Astrocyte of the spinal cord (primary cell): ENCODE measurements around the gene PAX6.

Experiments
- DNase-seq: peaks from one replicate; pipeline ENCODE4 v3.0.0; 2011; ENCODE audit warnings: low read depth, low spot score
- H3K4me3 ChIP-seq: 2 replicates; pipeline ENCODE4 v1.5.1; 2011; ENCODE audit warnings: low read depth, mild to moderate bottlenecking, low read length, moderate library complexity
- in situ Hi-C: cut with HindIII; loops from 2 replicates; pipeline ENCODE4 v1.10.0; 2017; ENCODE audit warnings: low sequenced_read_pairs
- TF ChIP-seq, protein P1 (sequence below): IDR thresholded peaks from 2 replicates; pipeline ENCODE4 v1.5.1; 2012; ENCODE audit warnings: low read depth, mild to moderate bottlenecking, low read length, inconsistent platforms

Gene PAX6

DNA sequence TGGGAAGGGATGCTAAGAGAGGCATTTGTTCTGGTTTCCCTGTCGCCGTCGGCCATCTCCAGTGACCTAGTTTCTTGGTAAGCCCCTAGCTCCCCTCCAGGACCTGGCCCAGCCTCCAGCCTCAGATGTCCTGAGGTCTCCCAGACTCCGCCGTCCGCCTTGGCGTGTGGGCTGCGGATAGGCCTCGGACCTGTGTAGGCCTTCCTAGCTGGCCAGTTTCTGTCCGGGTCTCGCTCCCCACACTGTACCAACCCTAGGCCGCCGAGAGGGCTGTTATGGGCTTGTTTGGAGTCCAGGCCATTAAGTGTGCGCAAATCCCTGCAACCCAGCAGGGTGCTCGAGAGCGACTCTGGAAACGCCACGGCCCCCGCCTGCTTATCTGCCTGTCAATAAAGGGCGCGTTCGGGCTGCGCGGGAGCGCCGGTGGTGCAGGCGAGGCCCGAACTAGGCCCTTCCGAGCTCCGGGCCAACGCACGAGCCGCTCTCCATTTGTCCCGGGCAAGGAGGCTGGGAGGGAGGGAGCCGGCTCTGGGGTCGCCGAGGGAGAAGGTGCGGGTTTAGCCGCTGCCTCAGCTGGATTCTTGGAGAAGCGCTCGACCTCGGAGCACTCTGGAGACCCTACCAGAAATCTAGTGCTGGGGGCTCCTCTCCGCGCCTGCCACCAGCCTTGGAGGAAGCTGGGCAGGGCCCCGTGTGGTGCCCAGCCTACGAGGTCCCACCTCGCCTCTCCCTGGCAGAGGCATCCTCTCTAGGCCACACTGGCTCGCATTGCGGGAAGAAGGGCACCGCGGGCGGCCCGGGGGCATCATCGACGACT is 8.7 kb upstream of the PAX6 start:
- TF ChIP-seq, protein P1, sequence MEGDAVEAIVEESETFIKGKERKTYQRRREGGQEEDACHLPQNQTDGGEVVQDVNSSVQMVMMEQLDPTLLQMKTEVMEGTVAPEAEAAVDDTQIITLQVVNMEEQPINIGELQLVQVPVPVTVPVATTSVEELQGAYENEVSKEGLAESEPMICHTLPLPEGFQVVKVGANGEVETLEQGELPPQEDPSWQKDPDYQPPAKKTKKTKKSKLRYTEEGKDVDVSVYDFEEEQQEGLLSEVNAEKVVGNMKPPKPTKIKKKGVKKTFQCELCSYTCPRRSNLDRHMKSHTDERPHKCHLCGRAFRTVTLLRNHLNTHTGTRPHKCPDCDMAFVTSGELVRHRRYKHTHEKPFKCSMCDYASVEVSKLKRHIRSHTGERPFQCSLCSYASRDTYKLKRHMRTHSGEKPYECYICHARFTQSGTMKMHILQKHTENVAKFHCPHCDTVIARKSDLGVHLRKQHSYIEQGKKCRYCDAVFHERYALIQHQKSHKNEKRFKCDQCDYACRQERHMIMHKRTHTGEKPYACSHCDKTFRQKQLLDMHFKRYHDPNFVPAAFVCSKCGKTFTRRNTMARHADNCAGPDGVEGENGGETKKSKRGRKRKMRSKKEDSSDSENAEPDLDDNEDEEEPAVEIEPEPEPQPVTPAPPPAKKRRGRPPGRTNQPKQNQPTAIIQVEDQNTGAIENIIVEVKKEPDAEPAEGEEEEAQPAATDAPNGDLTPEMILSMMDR, result no peak

DNA sequence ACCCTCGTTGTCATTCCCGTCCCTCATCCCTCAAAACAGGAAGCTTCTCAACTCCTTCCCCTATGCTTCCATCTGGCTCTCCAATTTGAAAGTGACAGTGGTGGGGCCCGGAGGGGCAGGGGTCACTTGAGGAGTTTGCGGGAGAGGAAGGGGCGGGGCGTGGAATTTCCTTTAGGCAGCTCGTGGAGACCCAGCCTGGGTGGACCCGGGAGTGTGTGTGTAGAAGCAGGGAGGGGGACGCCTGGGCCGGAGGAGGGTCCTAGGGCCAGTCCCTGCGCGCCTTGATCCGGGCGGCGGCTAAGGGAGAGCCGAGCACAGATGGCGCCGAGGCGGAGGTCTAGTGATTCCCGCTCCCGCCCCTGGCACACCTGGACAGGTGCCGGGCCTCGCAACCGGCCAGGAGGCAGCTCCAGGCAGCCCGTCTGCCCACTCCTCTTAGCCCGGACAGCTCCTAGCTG is 7.8 kb upstream of the PAX6 start:
- in situ Hi-C loops, result no loop called here
- DNase-seq, result no peak
- TF ChIP-seq, protein P1, result no peak
- no peak overlapping the region for H3K4me3 ChIP-seq

More for the DNA sequence above, 8.7 kb upstream of the PAX6 start:
- no peak for DNase-seq
- H3K4me3 ChIP-seq, result no peak overlapping the region
- in situ Hi-C loops, result no loop called here

DNA sequence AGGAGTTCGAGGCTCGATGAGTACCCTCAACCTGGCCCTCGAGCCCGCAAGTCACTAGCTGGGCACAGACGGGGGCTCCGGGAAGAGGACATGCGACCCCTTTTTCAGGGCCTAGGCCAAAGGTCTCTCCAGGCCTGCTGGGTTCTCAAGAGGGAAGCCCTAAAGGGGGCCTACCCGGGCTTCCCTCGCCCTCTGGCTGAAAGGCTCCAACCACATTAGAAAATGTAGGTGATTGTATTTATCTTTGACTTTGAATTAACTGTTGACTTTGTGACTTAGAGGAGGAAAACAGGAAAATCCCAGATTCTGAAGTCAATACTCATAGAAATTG is 7.3 kb upstream of the PAX6 start:
- DNase-seq, result no peak
- in situ Hi-C loops, result no loop called here
- no peak overlapping the region for H3K4me3 ChIP-seq
- TF ChIP-seq, protein P1, result no peak

DNA sequence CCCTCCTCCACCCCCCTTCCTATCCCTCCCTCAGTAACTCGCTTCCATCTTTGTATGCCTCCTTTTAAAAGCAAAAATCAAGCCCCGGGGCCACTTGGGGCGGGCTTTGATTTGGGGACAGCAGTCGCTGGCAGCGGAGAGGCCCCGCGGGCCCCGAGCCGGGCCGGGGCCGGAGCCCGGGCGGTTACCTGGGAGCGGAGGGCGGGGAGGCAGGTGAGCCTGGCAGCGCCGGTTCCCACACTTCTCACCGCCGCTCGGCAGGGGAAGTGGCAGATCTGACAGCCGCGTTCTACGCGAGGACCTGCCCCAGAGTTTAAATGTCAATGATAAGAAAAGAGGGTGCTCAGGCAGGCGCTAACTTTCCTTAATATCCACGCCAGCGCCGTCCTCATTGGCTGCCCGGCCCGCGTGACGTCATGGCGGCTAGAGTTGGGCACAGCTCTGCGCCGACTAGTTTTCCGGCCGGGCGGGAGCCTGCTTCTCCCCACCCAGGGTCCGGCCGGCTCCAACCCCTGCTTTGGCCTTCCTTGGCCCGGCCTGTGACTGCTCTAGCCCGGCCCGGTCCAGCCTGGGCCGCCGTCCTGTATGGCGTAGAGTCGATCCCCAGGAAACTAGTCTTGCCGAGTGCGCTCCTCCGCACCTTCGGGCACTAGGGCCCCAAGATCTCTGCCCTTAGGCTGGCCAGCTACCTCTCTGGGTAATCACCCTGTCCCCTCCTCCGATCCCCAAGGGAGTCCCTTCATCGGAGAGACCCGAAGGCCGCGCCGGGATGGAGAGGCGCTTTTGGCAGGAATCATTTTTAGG is 6.7 kb upstream of the PAX6 start:
- peak overlapping the region; percentile 35 for H3K4me3 ChIP-seq
- TF ChIP-seq, protein P1, result no peak
- in situ Hi-C loops, result no loop called here
- DNase-seq, result no peak

DNA sequence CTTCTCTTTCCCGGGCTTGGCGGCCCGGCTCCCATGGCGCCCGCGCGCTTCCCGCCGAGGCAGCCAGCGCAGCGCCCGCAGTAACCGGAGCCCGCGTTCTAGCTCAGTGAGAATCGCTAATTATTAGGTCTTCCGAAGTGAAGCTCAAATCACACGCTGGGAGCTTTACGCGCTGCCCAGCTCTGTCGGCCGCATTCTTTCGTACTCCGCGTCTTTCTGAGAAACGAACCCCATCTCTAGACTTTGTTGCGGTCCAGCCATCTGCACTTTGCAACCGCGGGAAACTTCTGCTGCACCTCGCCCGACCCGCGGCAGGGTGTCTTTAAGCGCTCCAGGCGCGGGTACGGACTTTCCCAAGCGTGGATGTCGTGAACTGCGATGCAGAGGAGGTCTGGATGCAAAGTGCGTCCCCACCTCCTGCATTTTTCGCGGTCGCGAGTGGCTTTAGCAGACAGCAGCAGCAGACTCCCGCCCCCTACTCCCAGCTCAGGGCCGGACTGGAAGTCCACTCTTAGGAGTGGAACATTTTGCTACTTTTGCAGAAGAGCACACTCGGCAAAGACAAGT is 6.0 kb upstream of the PAX6 start:
- H3K4me3 ChIP-seq, result peak overlapping the region; percentile 35
- TF ChIP-seq, protein P1, result no peak
- in situ Hi-C loops, result no loop called here
- no peak for DNase-seq

DNA sequence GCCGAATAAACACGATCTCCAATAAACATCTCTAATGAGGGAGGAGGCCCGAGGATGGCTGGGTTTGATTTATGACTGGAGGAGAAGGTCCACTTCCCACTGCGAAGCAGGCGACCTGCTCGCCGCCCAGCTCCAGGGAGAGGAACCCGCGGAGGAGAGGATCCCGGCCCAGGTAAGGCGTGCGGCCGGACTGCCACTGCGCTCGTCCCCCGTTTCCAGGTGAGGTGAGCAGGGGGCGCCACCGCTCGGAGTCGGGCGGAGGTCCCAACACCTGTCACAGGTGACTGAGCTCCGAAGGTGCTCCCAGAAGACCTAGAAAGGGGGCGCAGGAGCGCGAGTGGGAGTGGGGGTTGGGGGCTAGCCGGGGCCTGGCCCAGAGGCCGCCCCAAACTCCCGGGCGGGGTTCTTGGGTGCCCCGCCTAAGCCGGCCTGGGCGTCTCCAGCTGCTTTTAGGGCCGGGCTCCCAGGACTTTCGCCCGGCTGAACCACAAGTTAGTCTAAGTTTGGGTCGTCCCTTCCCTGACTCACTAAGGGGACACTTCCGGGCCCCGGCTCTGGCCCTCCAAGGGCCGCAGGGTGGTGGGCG is 5.4 kb upstream of the PAX6 start:
- in situ Hi-C loops, result no loop called here
- TF ChIP-seq, protein P1, result no peak
- DNase-seq, result no peak

More for the DNA sequence above, 5.4 kb upstream of the PAX6 start:
- peak overlapping the region; percentile 35 for H3K4me3 ChIP-seq
